CD4-positive, alpha-beta T cell treated with Interleukin-6 for 4 hours (primary cell): ENCODE data around the gene CLEC2D.
"Not testable (repeated sequence)": the region's sequence is repeated elsewhere in the genome, so short reads cannot be mapped to it uniquely, and the experiment has no call there.

Experiments
- DNase-seq: peaks from one replicate; pipeline ENCODE4 v3.0.0-alpha.2; 2020; ENCODE audit warnings: mixed read lengths

CLEC2D gene

DNA sequence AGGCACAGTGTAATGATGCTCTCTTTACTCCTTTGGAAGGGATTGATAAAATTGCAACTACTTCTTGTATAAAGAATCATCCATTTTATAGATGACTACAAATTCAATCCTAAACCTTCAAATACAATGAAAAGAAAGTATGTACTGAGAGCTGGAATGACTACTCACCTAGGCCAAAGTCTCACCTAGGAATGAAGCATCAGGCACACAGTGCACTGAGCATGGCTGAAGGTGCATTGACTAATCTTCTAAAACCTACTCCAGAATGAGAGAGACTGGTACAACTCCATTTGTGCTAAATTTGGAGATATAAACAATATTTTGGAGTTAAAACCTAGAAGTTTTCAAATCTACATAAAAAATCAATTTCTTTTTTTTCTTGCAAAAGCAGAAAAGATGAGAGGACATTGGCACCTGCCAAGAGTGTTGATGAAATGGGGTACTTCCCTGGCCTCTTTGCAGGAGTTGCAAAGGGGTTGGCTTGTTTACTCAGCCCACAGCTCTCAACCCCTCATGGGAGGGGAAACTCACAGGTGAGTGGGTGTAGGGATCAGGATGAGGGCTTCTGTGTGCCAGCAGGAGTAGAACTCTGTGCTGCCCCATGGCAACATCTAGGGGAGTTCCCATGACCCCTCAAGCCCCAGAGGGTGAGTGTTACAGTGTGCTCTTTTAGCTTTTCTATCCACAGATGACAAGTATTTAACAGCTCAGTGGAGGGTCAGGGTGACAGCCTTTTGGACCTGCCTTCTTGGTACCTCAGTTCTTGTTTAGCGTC, 32.1 kb downstream of the CLEC2D start:
- DNase-seq, result peak; percentile 28

- DNase-seq, result peak; percentile 72
Measured at GRCh38 chr12:9702255-9702654, 32.7 kb downstream of the CLEC2D start.

DNA sequence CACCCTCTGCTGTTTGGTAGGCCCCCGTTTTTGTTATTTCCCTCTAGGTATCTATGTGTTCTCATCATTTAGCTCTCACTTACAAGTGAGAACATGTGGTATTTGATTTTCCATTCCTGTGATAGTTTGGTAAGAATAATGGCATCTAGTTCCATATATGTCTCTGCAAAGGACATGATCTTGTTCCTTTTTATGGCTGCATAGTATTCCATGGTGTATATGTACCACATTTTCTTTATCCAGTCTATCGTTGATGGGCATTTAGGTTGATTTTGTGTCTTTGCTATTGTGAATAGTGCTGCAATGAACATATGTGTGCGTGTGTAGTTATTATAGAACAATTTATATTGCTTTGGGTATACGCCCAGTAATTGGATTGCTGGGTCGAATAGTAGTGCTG, 35.0 kb downstream of the CLEC2D start:
- DNase-seq, result not testable (repeated sequence)

DNA sequence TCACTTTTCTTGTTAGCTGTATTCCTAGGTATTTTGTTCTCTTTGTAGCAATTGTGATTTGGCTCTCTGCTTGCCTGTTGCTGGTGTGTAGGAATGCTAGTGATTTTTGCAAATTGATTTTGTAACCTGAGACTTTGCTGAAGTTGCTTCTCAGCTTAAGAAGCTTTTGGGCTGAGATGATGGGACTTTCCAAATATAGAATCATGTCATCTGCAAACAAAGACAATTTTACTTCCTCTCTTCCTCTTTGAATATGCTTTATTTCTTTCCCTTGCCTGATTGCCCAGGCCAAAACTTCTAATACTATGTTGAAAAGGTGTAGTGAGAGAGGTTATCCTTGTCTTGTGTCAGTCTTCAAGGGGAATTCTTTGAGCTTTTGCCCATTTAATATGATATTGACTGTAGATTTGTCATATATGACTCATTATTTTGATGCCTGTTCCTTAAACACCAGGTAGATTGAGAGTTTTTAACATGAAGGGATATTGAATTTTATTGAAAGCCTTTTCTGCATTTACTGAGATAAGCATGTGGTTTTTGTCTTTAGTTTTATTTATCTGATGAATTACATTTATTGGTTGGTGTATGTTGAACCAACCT, 36.7 kb downstream of the CLEC2D start:
- no peak for DNase-seq

GRCh38 chr12:9707356-9707755, 37.8 kb downstream of the CLEC2D start:
- peak; percentile 26 for DNase-seq

GRCh38 chr12:9707864-9708808, 38.6 kb downstream of the CLEC2D start:
- peak; percentile 80 for DNase-seq

GRCh38 chr12:9708853-9709252, 39.3 kb downstream of the CLEC2D start:
- no peak for DNase-seq

- DNase-seq, result no peak
Measured at GRCh38 chr12:9710584-9711375, 41.3 kb downstream of the CLEC2D start.

DNA sequence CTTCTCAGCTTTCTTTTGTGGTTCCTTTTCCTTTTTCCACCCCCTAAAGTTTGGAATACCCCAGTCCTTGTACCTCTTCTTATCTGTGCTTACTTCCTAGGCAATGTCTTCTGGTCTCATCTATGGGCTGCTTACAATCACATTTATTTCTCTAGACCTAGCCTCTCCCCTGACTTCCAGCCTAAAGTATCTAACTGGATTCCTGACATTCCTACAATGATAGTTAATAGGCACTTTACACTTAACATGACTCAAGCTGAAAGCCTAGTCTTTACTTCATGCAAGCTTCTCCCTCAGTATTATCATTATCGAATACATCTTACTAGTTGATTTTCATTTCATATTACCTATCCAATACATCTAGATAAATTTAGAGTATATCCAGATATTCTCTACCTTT, 42.2 kb downstream of the CLEC2D start:
- DNase-seq, result no peak

DNA sequence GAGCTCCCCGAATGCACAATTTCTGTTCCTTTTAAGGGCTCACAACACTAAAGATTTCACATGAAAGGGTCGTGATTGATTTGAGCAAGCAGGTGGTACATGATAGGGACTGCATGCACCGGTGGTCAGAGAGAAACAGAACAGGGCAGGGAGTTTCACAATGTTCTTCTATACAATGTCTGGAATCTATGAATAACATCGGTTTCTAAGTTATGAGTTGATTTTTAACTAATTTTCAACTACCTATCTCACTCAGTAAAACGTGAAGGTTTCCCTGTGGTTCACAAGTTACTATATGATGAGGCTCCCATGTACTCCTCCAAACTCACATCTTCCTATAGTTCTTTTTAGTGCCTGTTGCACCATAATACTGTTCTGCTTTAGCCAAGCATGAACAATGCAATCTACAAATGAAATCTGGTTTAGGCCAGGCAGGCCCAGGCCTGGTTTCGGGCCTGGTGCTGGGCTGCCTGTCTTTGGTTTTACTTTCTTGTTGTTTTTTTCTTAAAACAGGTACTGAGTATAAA, 43.6 kb downstream of the CLEC2D start:
- DNase-seq, result not testable (repeated sequence)

DNA sequence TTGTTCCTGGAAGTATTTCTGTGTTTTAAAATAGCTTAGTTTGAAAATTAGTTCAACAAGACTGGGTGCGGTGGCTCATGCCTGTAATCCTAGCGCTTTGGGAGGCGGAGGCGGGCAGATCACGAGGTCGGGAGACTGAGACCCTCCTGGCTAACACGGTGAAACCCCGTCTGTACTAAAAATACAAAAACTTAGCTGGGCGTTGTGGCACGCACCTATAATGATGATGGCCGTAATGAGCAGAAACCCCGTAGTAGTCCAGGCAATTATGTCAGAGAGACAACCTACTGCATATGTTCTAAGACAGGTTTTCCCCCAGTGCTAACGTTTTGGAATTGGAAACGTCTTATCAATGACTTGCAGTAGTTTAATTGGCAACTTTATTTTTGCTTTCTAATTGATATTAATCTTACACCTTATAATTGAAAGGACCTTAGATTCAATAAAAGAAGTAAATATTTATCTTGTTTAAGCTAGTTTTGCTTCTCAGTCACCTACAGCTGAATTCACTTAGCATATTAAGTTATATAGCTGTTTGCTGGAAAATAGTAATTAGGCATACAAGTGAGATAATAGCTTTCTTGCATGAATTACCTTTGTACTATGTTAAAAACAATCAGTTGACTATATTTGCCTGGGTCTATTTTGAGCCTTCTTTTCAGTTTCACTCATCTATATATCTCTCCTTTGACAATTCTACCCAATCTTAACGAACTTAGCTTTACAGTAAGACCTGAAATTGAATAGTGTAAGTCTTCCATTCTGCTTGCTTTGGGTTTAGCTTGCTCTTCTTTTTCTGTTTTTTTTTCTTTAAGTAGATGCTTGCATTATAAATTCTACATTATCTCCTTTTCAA, 47.8 kb downstream of the CLEC2D start:
- DNase-seq, result no peak

DNA sequence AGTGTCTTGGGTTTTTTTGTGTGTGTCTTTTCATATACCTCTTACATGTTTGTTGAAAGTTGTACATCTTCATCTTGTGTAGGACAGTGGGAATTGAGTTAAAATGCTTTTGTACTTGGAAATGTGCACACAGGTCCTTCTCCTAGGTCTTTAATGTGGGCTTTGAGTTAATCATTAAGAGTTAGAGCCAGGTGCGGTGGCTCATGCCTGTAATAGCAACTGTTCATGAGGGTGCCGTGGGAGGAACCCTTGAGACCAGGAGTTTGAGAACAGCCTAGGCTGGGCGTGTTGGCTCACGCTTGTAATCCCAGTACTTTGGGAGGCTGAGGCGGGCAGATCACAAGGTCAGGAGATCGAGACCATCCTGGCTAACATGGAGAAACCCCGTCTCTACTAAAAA, 49.5 kb downstream of the CLEC2D start:
- no peak for DNase-seq

DNA sequence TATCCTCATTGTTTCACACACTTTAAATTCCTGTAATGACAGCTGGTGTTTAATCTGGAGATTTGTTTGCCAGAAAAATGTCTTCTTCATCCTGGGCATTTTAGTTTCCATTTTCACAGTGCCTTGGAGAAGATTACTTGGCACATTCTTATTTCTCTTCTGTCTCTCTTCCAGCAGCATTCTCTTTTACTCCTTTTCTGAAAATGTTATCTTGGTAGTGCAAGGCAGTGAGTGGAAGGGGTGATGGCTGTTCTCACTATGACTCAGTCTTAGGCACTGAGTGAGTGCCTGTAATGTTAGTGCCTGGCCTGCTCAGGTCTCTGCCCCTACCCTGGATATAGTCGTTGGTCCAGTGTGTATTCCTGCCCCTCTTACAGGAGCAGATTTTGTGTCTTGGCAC, 50.3 kb downstream of the CLEC2D start:
- DNase-seq, result no peak

- no peak for DNase-seq
Measured at GRCh38 chr12:9721394-9722092, 52.0 kb downstream of the CLEC2D start.

DNA sequence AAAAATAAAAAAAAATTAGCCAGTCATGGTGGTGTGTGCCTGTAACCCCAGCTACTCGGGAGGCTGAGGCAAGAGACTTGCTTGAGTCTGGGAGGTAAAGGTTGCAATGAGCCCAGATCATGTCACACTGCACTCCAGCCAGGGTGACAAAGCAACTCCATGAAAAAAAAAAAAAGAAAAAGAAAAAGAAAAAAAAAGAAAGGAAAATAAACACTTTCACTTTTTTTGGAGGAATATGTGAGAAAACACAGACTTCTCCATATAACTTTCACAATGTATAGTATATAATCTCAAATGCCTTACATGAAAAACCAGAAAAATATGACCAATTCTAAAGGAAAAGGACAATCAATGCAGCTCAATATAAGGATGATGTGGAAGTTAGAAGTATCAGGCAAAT, 54.5 kb downstream of the CLEC2D start:
- no peak for DNase-seq

DNA sequence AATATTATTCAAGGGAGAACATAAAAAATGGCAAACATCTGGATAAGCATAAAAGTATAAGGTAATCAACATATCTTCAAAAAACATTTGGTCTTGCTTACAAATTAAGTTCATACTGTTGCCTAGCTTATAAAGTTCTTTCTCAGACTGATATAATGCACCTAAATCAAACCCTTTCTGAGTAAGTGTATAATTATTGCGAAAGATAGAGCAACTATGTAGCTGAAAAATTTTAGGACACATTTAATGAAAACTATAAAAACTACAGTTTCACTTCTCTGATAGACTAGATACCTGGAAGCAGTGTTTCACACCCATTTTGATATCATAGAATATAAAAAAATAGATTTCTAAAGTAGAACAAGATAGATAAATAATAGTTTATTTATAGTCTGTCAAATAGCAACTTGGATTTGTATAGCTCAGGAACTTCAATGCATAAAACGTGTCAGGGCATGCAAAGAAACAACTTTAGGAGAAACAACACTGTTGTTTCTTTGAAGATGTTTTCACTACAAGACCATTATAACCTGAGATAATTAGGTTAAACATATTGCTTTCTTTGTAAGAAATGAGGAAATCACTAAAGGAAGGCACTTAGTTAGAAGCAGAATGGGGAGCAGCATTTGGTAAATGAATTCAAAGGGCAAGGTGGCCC, 55.8 kb downstream of the CLEC2D start:
- no peak for DNase-seq

DNA sequence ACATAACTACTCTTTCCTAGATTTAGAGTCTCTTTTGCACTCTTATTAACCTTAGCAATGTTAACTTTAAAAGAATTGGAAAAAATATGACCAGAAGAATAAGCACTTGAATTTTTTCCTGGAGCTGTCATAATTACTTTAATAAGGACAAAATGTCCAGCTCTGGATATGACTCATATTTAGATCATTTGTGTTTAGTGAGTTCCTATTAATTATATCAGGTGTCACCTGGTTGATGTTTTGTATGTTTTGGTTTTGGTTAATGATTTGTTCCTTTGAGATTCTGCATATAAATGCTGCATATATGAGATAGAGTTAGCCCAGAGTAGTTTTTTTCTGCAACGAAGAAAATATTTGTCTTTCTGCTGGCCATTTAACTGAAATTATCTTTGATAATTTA, 58.3 kb downstream of the CLEC2D start:
- no peak for DNase-seq

DNA sequence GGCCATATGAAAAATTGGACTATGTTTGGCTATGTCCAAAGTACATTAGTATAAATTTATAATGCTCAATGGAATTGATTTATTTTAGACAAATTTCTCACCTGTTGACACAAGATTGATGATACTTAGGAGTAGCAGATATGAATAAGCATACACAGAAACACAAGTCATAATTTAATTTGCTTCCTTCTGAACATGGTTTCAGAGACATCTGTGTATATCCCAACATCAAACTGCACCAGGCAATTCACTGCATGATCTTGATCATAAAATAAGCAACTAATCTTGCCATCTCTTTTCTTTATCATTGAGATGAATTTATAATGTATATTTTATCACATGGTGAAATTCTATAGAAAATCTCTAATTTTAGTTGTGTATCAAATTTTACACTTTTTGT, 59.6 kb downstream of the CLEC2D start:
- DNase-seq, result no peak

DNA sequence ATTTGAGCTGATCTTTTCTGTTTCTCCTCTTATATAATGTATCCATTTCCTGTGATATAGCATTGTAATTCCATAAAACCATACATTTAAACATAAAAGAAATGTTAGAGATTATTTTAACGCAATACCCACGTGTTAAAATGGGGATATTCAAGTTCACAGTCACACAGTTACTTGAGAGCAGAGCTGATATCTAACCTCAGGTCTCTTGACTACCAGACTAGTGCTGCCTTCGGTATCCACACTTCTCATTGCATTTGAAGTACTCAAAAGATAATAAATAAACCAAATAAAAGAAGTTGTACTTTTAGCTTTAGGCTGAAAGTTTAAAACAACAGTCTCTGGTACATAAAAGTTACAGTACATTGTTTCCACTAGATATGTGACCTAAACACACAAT, 60.5 kb downstream of the CLEC2D start:
- no peak for DNase-seq

DNA sequence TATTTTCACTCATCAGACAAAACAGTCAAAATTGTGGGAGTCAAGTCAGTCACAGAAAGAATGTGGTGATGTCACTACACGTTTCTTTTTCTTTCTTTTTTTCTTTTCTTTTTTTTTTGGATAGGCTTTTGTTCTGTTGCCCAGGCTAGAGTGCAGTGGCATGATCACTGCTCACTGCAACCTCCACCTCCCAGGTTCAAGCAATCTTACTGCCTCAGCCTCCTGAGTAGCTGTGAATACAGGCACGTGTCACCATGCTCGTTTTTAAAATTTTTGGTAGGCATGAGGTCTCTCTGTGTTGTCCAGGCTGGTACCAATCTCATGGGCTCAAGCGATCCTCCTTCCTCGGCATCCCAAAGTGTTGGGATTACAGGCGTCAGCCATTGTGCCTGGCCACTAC, 61.1 kb downstream of the CLEC2D start:
- DNase-seq, result no peak
